LNCaP clone FGC (cell line): ENCODE measurements around the gene SERTAD1.
"Not testable (repeated sequence)": the region's sequence is repeated elsewhere in the genome, so short reads cannot be mapped to it uniquely, and the experiment has no call there.

Experiments used
- DNase-seq: peaks from one replicate; pipeline ENCODE4 v3.0.0-alpha.2; 2011; ENCODE audit warnings: low read depth
- H3K4me3 ChIP-seq: 2 replicates; pipeline ENCODE4 v1.5.1; 2011; ENCODE audit warnings: mild to moderate bottlenecking, low read depth, low read length, control low read depth
- TF ChIP-seq, protein P1 (sequence below): IDR thresholded peaks from 2 replicates; pipeline ENCODE4 v1.5.1; 2012; ENCODE audit warnings: mild to moderate bottlenecking; ENCODE audit not compliant: control insufficient read depth, insufficient read depth; ENCODE audit errors: extremely low read depth

SERTAD1 gene

DNA sequence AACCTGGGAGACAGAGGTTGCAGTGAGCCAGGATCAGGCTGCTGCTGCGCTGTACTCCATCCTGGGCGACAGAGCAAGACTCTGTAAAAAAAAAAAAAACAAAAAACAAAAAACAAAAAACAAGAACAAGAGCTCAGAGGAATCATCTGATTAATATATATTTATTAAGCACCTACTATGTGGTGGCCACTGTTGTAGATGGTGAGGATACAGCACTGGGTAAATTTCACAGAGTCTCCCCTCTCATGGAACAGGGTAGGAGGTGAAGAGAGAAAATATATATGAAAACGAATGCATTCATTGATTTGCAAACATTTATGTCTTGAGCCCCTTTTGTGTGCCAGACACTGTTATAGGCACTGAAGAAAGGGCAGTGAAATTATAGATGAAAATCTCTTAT, 5.9 kb upstream of the SERTAD1 start:
- no peak for DNase-seq
- TF ChIP-seq, protein P1, sequence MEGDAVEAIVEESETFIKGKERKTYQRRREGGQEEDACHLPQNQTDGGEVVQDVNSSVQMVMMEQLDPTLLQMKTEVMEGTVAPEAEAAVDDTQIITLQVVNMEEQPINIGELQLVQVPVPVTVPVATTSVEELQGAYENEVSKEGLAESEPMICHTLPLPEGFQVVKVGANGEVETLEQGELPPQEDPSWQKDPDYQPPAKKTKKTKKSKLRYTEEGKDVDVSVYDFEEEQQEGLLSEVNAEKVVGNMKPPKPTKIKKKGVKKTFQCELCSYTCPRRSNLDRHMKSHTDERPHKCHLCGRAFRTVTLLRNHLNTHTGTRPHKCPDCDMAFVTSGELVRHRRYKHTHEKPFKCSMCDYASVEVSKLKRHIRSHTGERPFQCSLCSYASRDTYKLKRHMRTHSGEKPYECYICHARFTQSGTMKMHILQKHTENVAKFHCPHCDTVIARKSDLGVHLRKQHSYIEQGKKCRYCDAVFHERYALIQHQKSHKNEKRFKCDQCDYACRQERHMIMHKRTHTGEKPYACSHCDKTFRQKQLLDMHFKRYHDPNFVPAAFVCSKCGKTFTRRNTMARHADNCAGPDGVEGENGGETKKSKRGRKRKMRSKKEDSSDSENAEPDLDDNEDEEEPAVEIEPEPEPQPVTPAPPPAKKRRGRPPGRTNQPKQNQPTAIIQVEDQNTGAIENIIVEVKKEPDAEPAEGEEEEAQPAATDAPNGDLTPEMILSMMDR: no peak
- H3K4me3 ChIP-seq: no peak overlapping the region

DNA sequence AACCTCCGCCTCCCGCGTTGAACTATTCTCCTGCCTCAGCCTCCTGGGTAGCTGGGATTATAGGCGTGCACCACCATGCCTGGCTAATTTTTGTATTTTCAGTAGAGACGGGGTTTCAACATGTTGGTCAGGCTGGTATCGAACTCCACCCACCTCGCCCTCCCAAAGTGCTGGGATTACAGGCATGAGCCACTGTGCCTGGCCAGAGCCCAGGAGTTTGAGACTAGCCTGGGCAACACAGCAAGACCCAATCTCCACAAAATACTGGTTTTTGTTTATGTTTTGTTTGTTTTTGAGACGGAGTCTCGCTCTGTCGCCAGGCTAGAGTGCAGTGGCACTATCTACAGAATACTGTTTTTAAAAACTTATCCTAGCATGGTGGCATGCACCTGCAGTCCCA, 4.5 kb upstream of the SERTAD1 start:
- not testable (repeated sequence) for DNase-seq, H3K4me3 ChIP-seq

DNA sequence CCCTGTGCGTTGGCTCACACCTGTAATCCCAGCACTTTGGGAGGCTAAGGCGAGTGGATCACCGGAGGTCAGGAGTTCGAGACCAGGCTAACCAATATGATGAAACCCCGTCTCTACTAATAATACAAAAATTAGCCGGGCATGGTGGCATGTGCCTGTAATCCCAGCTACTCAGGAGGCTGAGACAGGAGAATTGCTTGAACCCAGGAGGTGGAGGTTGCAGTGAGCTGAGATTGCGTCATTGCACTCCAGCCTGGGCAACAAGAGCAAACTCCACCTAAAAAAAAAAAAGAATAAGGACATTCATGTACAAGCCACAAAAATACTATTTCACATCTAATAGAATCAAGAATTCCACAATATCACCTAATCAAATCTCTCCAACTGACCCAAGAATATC, 2.4 kb upstream of the SERTAD1 start:
- not testable (repeated sequence) for H3K4me3 ChIP-seq, DNase-seq

DNA sequence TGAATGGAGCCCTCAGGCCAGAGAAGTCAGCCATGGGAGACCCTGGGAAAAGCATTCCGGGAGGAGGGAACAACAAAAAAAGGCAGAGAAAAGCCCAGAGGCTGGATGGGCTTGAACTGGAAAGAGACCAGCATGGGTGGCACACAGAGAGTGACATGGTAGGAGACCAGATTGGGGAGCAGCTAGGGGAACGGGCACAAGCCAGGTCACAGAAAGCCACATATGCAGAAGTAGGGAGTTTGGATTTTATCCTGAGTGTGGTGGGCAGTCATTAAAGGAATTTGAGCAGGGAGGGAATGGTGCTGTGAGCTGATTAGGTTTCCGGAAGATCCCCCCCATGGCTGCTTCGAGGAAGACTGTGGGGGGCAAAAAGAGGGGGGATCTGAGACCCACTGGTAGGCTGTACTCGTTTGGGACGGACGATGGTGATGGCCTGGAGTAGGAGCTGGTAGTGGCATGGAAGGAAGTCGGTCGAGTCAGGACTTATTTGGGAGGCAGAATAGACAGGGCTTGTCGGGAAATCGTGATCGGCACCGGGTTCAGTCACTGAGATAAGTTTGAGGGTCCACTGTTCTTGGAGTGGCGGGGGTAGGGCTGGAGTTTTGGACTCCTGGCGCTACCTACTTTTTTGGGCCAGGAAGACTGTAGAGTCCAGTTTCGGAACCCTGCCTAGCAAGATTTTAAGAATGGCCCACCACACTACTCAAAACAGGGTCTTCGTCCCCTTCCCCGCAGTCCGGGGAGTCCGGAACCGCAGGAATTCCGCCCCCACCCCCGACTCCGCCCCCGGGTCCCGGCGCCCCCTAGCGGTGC, 949 bp downstream of the SERTAD1 start:
- TF ChIP-seq, protein P1: no peak
- DNase-seq: no peak
- peak overlapping the region; percentile 84 for H3K4me3 ChIP-seq

DNA sequence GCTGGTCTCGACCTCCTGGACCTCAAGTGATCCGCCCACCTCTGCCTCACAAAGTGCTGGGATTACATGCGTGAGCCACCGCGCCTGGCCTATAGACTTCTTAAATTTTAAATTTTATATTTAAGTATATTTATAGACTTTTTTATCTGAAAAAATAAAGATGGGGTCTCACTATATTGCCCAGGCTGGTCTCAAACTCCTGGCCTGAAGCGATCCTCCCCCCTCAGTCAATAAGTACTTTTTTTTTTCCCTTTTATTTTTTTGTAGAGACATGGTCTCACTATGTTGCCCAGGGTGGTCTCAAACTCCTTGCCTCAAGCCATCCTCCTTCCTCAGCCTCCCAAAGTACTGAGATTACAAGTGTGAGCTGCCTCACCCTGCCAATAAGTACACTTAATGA, 1.9 kb downstream of the SERTAD1 start:
- TF ChIP-seq, protein P1: no peak
- DNase-seq: no peak
- no peak overlapping the region for H3K4me3 ChIP-seq

DNA sequence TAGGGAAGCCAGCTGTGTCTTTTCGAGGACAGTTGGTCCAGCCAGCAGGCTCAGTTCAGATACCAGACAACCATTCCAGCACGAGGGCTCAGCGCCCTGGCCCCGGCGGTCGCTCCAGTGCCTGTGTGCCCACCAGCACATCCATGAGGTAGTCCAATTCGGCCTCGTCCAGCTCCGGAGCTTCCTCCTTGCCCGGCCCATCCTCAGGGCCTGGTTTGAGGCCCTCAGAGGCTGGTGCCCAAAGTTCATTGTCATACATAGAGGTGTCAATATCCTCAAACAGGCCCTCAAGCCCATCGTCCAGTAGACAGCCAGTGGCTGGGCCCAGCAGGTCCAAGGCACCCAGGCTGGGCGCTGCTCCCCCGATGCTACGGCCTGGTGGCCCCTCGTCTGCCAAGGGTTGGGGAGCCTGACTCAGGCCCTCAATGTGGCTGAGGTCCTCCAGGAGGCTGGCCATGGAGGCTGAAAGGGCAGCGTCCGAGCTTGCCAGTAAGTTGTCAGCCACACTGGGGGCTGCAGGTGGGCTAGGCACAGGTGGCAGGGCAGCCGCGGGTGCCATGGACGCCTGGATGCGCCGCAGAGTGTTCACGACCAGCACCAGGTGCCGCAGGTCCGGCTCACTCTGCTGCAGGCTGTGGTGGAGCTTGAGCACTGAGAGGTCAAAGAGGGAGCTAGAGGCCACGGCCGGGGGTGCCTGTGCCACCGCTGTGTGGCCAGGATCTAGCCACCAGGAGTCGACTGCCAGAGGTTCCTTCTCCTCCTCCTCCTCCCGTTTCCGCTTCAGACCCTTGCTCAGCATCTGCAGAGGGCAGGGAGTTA, 2.8 kb downstream of the SERTAD1 start:
- H3K4me3 ChIP-seq: no peak overlapping the region
- TF ChIP-seq, protein P1: no peak
- DNase-seq: no peak

DNA sequence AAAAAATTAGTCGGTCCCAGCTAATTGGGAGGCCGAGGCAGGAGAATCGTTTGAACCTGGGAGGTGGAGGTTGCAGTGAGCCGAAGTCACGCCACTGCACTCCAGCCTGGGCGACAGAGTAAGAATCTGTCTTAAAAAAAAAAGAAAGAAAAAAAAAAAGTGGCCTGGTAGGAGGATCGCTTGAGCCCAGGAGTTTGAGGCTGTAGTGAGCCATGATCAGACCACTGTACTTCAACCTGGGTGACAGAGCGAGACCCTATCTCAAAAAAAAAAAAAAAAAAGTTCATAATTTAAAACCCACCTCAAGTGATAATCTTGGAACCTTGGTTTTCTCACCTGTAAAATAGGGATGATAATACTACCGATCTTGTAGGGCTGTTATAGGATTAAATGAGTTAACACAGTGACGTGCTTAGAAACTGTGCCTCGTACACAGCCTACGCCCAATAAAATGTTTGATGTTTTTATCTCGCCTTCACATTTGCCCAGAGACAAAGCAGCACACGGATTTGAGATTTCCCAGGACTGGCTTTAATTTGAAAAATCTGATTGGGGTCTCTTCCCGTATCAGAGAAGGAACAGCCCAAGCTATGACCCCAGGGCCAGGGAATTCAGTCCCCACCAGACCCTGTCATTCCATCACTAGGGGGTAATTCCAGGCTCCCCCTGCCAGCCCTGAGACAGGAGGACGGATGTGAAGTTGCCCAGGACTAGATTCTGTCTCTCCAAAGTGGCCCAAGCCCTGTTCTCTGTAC, 3.6 kb downstream of the SERTAD1 start:
- H3K4me3 ChIP-seq: no peak overlapping the region
- no peak for DNase-seq
- TF ChIP-seq, protein P1: no peak
